T-cell (primary cell): ENCODE results near the gene POLDIP2. TPM values are rescaled to one million over a fixed set of nuclear protein-coding genes. Genes with fewer than 3 reads are reported as not detected.

ENCODE experiments used
- ATAC-seq, 4 experiments: fragments of 200-7000 bp in 3 of 4; fragments of 150-1000 bp in 1 of 4; cut with Tn5 transposase; replicated peaks in 1 of 4; 1 replicate in 3 of 4; 2 replicates in 1 of 4; pipeline ENCODE4 v1.10.0; 2021; ENCODE audit warnings: moderate library complexity in 3 of 4, mild to moderate bottlenecking in 2 of 4, moderate number of reproducible peaks in 1 of 4
- CTCF ChIA-PET, 2 donors: fragments of 300-600 bp; sonication (Branson Sonifier 250); formaldehyde crosslinking; loops; one replicate each; lab custom pipeline; 2022; ENCODE audit warnings: antibody characterized with exemption in 2 of 2; lab: Charles Lee
- POLR2A ChIA-PET, 2 donors: fragments of 300-600 bp; sonication (Branson Sonifier 250); formaldehyde crosslinking; loops; one replicate each; lab custom pipeline; 2022; ENCODE audit warnings: antibody characterized with exemption in 2 of 2; lab: Charles Lee
- DNase-seq, 35 experiments: peaks; one replicate each; pipeline versions ENCODE4 v3.0.0 to v3.0.0-alpha.2; 2013 to 2023
- H3K27ac ChIP-seq: one replicate; pipeline ENCODE4 v1.5.1; 2013; ENCODE audit warnings: low read length
- H3K27me3 ChIP-seq, 2 experiments: replicated peaks in 1 of 2; 1 replicate in 1 of 2; 2 replicates in 1 of 2; pipeline versions ENCODE4 v1.6.1 to v1.7.0; 2013; ENCODE audit warnings: low read length in 1 of 2, mixed read lengths in 1 of 2; ENCODE audit not compliant: control insufficient read depth in 2 of 2, insufficient read depth in 2 of 2; ENCODE audit errors: extremely low read depth in 1 of 2
- H3K36me3 ChIP-seq, 2 donors: 1 replicate in 1 of 2; 2 replicates in 1 of 2; pipeline versions ENCODE4 v1.6.1 to v1.7.0; 2013; ENCODE audit warnings: low read length in 1 of 2; ENCODE audit not compliant: control insufficient read depth in 2 of 2, insufficient read depth in 1 of 2; ENCODE audit errors: extremely low read depth in 1 of 2
- H3K4me1 ChIP-seq, 2 experiments: 1 replicate in 1 of 2; 2 replicates in 1 of 2; pipeline versions ENCODE4 v1.6.1 to v1.7.0; 2013; ENCODE audit warnings: low read length in 2 of 2, mixed read lengths in 1 of 2; ENCODE audit not compliant: insufficient read depth in 2 of 2, control insufficient read depth in 1 of 2; ENCODE audit errors: extremely low read depth in 1 of 2
- H3K4me3 ChIP-seq, 2 donors: 1 replicate in 1 of 2; 2 replicates in 1 of 2; pipeline versions ENCODE4 v1.5.1 to v1.7.0; 2013; ENCODE audit warnings: mild to moderate bottlenecking in 2 of 2, low read length in 1 of 2, moderate library complexity in 1 of 2; ENCODE audit not compliant: control insufficient read depth in 1 of 2; ENCODE audit errors: extremely low read depth in 1 of 2
- H3K9me3 ChIP-seq: 2 replicates; pipeline ENCODE4 v1.7.0; 2013
- H3K27ac Mint-ChIP-seq, 2 donors: one replicate each; pipeline ENCODE4 v1.8.0; 2020 to 2021; ENCODE audit warnings: mild to moderate bottlenecking in 2 of 2, mixed read lengths in 2 of 2
- H3K27me3 Mint-ChIP-seq, 2 donors: one replicate each; pipeline ENCODE4 v1.8.0; 2021 to 2022; ENCODE audit warnings: mixed read lengths in 2 of 2
- H3K36me3 Mint-ChIP-seq: one replicate; pipeline ENCODE4 v1.8.0; 2021; ENCODE audit warnings: mixed read lengths
- H3K4me1 Mint-ChIP-seq, 3 donors: one replicate each; pipeline ENCODE4 v1.8.0; 2020 to 2022; ENCODE audit warnings: mixed read lengths in 3 of 3, mild to moderate bottlenecking in 1 of 3
- H3K4me3 Mint-ChIP-seq, 3 donors: one replicate each; pipeline ENCODE4 v1.8.0; 2020 to 2022; ENCODE audit warnings: mild to moderate bottlenecking in 3 of 3, mixed read lengths in 3 of 3, moderate library complexity in 3 of 3
- H3K9me3 Mint-ChIP-seq, 3 donors: one replicate each; pipeline ENCODE4 v1.8.0; 2020 to 2022; ENCODE audit warnings: mixed read lengths in 3 of 3
- WGBS: methylation state at CpG from one replicate; pipeline ENCODE4 v1.1.5; 2013; ENCODE audit warnings: missing lambda C conversion rate; ENCODE audit not compliant: insufficient coverage; 5-methylcytosine and 5-hydroxymethylcytosine counted together
- total RNA-seq, 35 experiments: library from RNA in 6 of 35; stranded (reverse) in 6 of 35; fragments of 120-200 nt in 1 of 35; gene quantifications; one replicate each; pipeline versions ENCODE4 v1.2.1 to v1.2.4 and lab custom pipeline; 2013 to 2026

Gene POLDIP2
- total RNA-seq, 5 donors from 2014 or later (not counting 1 experiment from before 2014, with no cell fraction given) = 29.2 to 38.7 (median 33.2) TPM

- CTCF ChIA-PET = interaction anchor here in 1 of 2 donors (1.4 kb wide), 1 partner anchor 12 kb away, joined by 4 read pairs; the partner anchor contains the start of genes IFT20 and TNFAIP1
- Histone ChIP-seq H3K9me3 (no peaks in the 10 kb centered on the region), H3K36me3 (peaks cover 21 to 92% of the 10 kb centered on the region in 2 donors), H3K4me3 (no peak overlapping the region), H3K4me1 (no peaks in the 10 kb centered on the region), H3K27me3 (no peaks in the 10 kb centered on the region), H3K27ac (no peak overlapping the region)
- Mint-ChIP-seq H3K4me1 (no peaks in the 10 kb centered on the region), H3K27ac (no peak overlapping the region), H3K9me3 (no peaks in the 10 kb centered on the region), H3K27me3 (no peaks in the 10 kb centered on the region), H3K4me3 (no peak overlapping the region), H3K36me3 (peaks cover 38% of the 10 kb centered on the region)
- DNase-seq (no peak), ATAC-seq (no peak)
- POLR2A ChIA-PET = interaction anchor here in 1 of 2 donors (0.9 kb wide), 1 partner anchor 10 kb away, joined by 3 read pairs; no protein-coding TSS in a partner anchor
- 100% methylated on average over 5 of the region's 8 CpGs for WGBS
Measured at GRCh38 chr17:28347261-28347891, 10.0 kb downstream of the POLDIP2 start.

- 92% methylated on average over 2 of the region's 7 CpGs for WGBS
- no peaks in the 10 kb centered on the region for H3K27me3 Mint-ChIP-seq
- Histone ChIP-seq H3K4me1 (no peaks in the 10 kb centered on the region), H3K27ac (no peak overlapping the region), H3K9me3 (no peaks in the 10 kb centered on the region), H3K27me3 (no peaks in the 10 kb centered on the region), H3K36me3 (peaks cover 24 to 95% of the 10 kb centered on the region in 2 donors), H3K4me3 (no peak overlapping the region)
- no peak overlapping the region for H3K4me3 Mint-ChIP-seq
- CTCF ChIA-PET = no interaction called here
- ATAC-seq (no peak), DNase-seq (no peak)
- no peaks in the 10 kb centered on the region for H3K9me3 Mint-ChIP-seq
- H3K4me1 Mint-ChIP-seq = no peaks in the 10 kb centered on the region
- H3K36me3 Mint-ChIP-seq = peaks cover 36% of the 10 kb centered on the region
- no peak overlapping the region for H3K27ac Mint-ChIP-seq
- POLR2A ChIA-PET = interaction anchor here in 1 of 2 donors (0.9 kb wide), 1 partner anchor 9 kb away, joined by 3 read pairs; no protein-coding TSS in a partner anchor
Measured at GRCh38 chr17:28346746-28347246, 10.5 kb downstream of the POLDIP2 start.

GRCh38 chr17:28346199-28346580 lies 11.1 kb downstream of the POLDIP2 start:
- Histone ChIP-seq H3K4me1 (no peaks in the 10 kb centered on the region), H3K27ac (no peak overlapping the region), H3K27me3 (no peaks in the 10 kb centered on the region), H3K36me3 (peaks cover 20 to 95% of the 10 kb centered on the region in 2 donors), H3K4me3 (no peak overlapping the region), H3K9me3 (no peaks in the 10 kb centered on the region)
- ChIA-PET POLR2A (interaction anchor here in 1 of 2 donors (0.9 kb wide), 1 partner anchor 9 kb away, joined by 3 read pairs; no protein-coding TSS in a partner anchor), CTCF (no interaction called here)
- ATAC-seq (no peak), DNase-seq (no peak)
- Mint-ChIP-seq H3K9me3 (no peaks in the 10 kb centered on the region), H3K4me1 (no peaks in the 10 kb centered on the region), H3K36me3 (peaks cover 30% of the 10 kb centered on the region), H3K4me3 (no peak overlapping the region), H3K27ac (no peak overlapping the region), H3K27me3 (no peaks in the 10 kb centered on the region)
- 100% methylated on average over 1 of the region's 2 CpGs for WGBS

GRCh38 chr17:28345419-28346198 lies 11.7 kb downstream of the POLDIP2 start:
- H3K27me3 Mint-ChIP-seq = no peaks in the 10 kb centered on the region
- no peaks in the 10 kb centered on the region for H3K9me3 ChIP-seq
- peaks cover 19 to 94% of the 10 kb centered on the region in 2 donors for H3K36me3 ChIP-seq
- H3K4me3 Mint-ChIP-seq = no peak overlapping the region
- no peaks in the 10 kb centered on the region for H3K9me3 Mint-ChIP-seq
- ChIA-PET POLR2A (interaction anchor here in 1 of 2 donors (0.5 kb wide), 1 partner anchor 15 kb away, joined by 5 read pairs; no protein-coding TSS in a partner anchor), CTCF (no interaction called here)
- no peak overlapping the region for H3K4me3 ChIP-seq
- no peak for ATAC-seq
- 98% methylated on average over 11 of the region's 13 CpGs for WGBS
- no peak overlapping the region for H3K27ac ChIP-seq
- H3K4me1 ChIP-seq = no peaks in the 10 kb centered on the region
- no peak overlapping the region for H3K27ac Mint-ChIP-seq
- H3K27me3 ChIP-seq = no peaks in the 10 kb centered on the region
- H3K4me1 Mint-ChIP-seq = no peaks in the 10 kb centered on the region
- H3K36me3 Mint-ChIP-seq = peaks cover 24% of the 10 kb centered on the region
- no peak for DNase-seq

GRCh38 chr17:28344435-28344901 lies 12.9 kb downstream of the POLDIP2 start:
- Histone ChIP-seq H3K4me1 (no peaks in the 10 kb centered on the region), H3K4me3 (no peak overlapping the region), H3K27ac (no peak overlapping the region), H3K36me3 (peaks cover 17 to 93% of the 10 kb centered on the region in 2 donors), H3K27me3 (no peaks in the 10 kb centered on the region), H3K9me3 (no peaks in the 10 kb centered on the region)
- DNase-seq = no peak
- Mint-ChIP-seq H3K36me3 (peaks cover 21% of the 10 kb centered on the region), H3K9me3 (no peaks in the 10 kb centered on the region), H3K4me3 (no peak overlapping the region), H3K4me1 (no peaks in the 10 kb centered on the region), H3K27me3 (no peaks in the 10 kb centered on the region), H3K27ac (no peak overlapping the region)
- 99% methylated on average over 16 of the region's 19 CpGs for WGBS
- no peak for ATAC-seq
- POLR2A ChIA-PET = no interaction called here
- CTCF ChIA-PET = no interaction called here

GRCh38 chr17:28344011-28344410 lies 13.3 kb downstream of the POLDIP2 start:
- H3K9me3 Mint-ChIP-seq = no peaks in the 10 kb centered on the region
- no peak overlapping the region for H3K27ac Mint-ChIP-seq
- peaks cover 16 to 92% of the 10 kb centered on the region in 2 donors for H3K36me3 ChIP-seq
- no peak overlapping the region for H3K27ac ChIP-seq
- no peak overlapping the region for H3K4me3 Mint-ChIP-seq
- H3K9me3 ChIP-seq = no peaks in the 10 kb centered on the region
- ATAC-seq (no peak), DNase-seq (no peak)
- H3K4me1 ChIP-seq = no peaks in the 10 kb centered on the region
- H3K4me1 Mint-ChIP-seq = peaks cover 0 to 2% (median 0%) of the 10 kb centered on the region in 3 donors
- 94% methylated on average over 7 of the region's 9 CpGs for WGBS
- no peaks in the 10 kb centered on the region for H3K27me3 ChIP-seq
- ChIA-PET POLR2A (no interaction called here), CTCF (no interaction called here)
- H3K27me3 Mint-ChIP-seq = no peaks in the 10 kb centered on the region
- no peak overlapping the region for H3K4me3 ChIP-seq
- peaks cover 24% of the 10 kb centered on the region for H3K36me3 Mint-ChIP-seq
